Fibroblast of skin of left quadriceps (primary cell): ENCODE data around the gene FUT8.
"Not testable (repeated sequence)": the region's sequence is repeated elsewhere in the genome, so short reads cannot be mapped to it uniquely, and the experiment has no call there.

ENCODE experiments used
- DNase-seq, 2 experiments: peaks; one replicate each; pipeline ENCODE4 v3.0.0-alpha.2; 2013; ENCODE audit warnings: low read depth in 2 of 2

The FUT8 gene

GRCh38 chr14:65618996-65619395, 206.5 kb downstream of the FUT8 start:
- no peak for DNase-seq

- DNase-seq, result no peak
Measured at GRCh38 chr14:65620195-65620594, 207.7 kb downstream of the FUT8 start.

- DNase-seq, result no peak
Measured at GRCh38 chr14:65622703-65623102, 210.2 kb downstream of the FUT8 start.

GRCh38 chr14:65623759-65624158, 211.2 kb downstream of the FUT8 start:
- DNase-seq, result no peak

- DNase-seq, result no peak
Measured at GRCh38 chr14:65627315-65627714, 214.8 kb downstream of the FUT8 start.

- DNase-seq, result no peak
Measured at GRCh38 chr14:65628664-65629063, 216.1 kb downstream of the FUT8 start.

- no peak for DNase-seq
Measured at GRCh38 chr14:65631040-65631439, 218.5 kb downstream of the FUT8 start.

GRCh38 chr14:65632487-65632886, 220.0 kb downstream of the FUT8 start:
- DNase-seq, result no peak

- not testable (repeated sequence) for DNase-seq
Measured at GRCh38 chr14:65633666-65634065, 221.1 kb downstream of the FUT8 start.

GRCh38 chr14:65637780-65638179, 225.2 kb downstream of the FUT8 start:
- no peak for DNase-seq

GRCh38 chr14:65639216-65639615, 226.7 kb downstream of the FUT8 start:
- no peak for DNase-seq

GRCh38 chr14:65650826-65651225, 238.3 kb downstream of the FUT8 start:
- DNase-seq, result no peak

- DNase-seq, result no peak
Measured at GRCh38 chr14:65656554-65656953, 244.0 kb downstream of the FUT8 start.

GRCh38 chr14:65658202-65658601, 245.7 kb downstream of the FUT8 start:
- DNase-seq, result peak; percentile 6 to 13

- DNase-seq, result no peak
Measured at GRCh38 chr14:65661865-65662264, 249.3 kb downstream of the FUT8 start.

- no peak for DNase-seq
Measured at GRCh38 chr14:65664436-65664835, 251.9 kb downstream of the FUT8 start.

GRCh38 chr14:65676361-65677014, 264.0 kb downstream of the FUT8 start:
- DNase-seq, result no peak

- no peak for DNase-seq
Measured at GRCh38 chr14:65685572-65685971, 273.0 kb downstream of the FUT8 start.

- DNase-seq, result no peak
Measured at GRCh38 chr14:65686761-65687160, 274.2 kb downstream of the FUT8 start.

- DNase-seq, result no peak
Measured at GRCh38 chr14:65689070-65689469, 276.5 kb downstream of the FUT8 start.

- DNase-seq, result not testable (repeated sequence)
Measured at GRCh38 chr14:65692566-65692965, 280.0 kb downstream of the FUT8 start.

GRCh38 chr14:65696801-65697200, 284.3 kb downstream of the FUT8 start:
- no peak for DNase-seq

- DNase-seq, result no peak
Measured at GRCh38 chr14:65703521-65703920, 291.0 kb downstream of the FUT8 start.

- DNase-seq, result peak in 1 of 2 experiments; percentile 6
Measured at GRCh38 chr14:65703996-65704395, 291.5 kb downstream of the FUT8 start.
